Mesenchymal stem cell (in vitro differentiated cells and primary cell): ENCODE measurements around the gene CDK6.

ENCODE experiments used
- DNase-seq: peaks from one replicate; pipeline ENCODE4 v3.0.0-alpha.2; 2013
- H2AFZ ChIP-seq: one replicate; pipeline ENCODE4 v1.6.1; 2013; ENCODE audit warnings: low read depth, mild to moderate bottlenecking, control low read depth, inconsistent platforms, low read length, moderate library complexity
- H2AK5ac ChIP-seq: 2 replicates; pipeline ENCODE4 v1.6.1; 2013; ENCODE audit warnings: low read length, moderate library complexity, mild to moderate bottlenecking, inconsistent platforms; ENCODE audit not compliant: severe bottlenecking
- H2BK120ac ChIP-seq: one replicate; pipeline ENCODE4 v1.6.1; 2013; ENCODE audit warnings: low read depth, mild to moderate bottlenecking, inconsistent platforms, low read length, moderate library complexity
- H2BK12ac ChIP-seq, 2 experiments: one replicate each; pipeline ENCODE4 v1.6.1; 2013; ENCODE audit warnings: inconsistent platforms in 2 of 2, low read length in 2 of 2, mild to moderate bottlenecking in 2 of 2, moderate library complexity in 2 of 2, control low read depth in 1 of 2
- H2BK15ac ChIP-seq: one replicate; pipeline ENCODE4 v1.6.1; 2013; ENCODE audit warnings: mild to moderate bottlenecking, low read depth, inconsistent platforms; ENCODE audit not compliant: poor library complexity, severe bottlenecking
- H2BK5ac ChIP-seq: 2 replicates; pipeline ENCODE4 v1.6.1; 2013; ENCODE audit warnings: low read depth, mild to moderate bottlenecking, low read length, control low read depth, inconsistent platforms; ENCODE audit not compliant: poor library complexity, severe bottlenecking
- H3K14ac ChIP-seq, 2 experiments: one replicate each; pipeline ENCODE4 v1.6.1; 2013; ENCODE audit warnings: inconsistent platforms in 2 of 2, low read length in 2 of 2, control low read depth in 1 of 2, mild to moderate bottlenecking in 1 of 2, moderate library complexity in 1 of 2
- H3K18ac ChIP-seq, 2 experiments: one replicate each; pipeline ENCODE4 v1.6.1; 2013; ENCODE audit warnings: inconsistent platforms in 2 of 2, low read length in 2 of 2, control low read depth in 1 of 2, low read depth in 1 of 2, mild to moderate bottlenecking in 1 of 2
- H3K23ac ChIP-seq, 2 experiments: one replicate each; pipeline ENCODE4 v1.6.1; 2013; ENCODE audit warnings: inconsistent platforms in 2 of 2, low read length in 2 of 2, mild to moderate bottlenecking in 2 of 2, moderate library complexity in 2 of 2, control low read depth in 1 of 2
- H3K27ac ChIP-seq: 2 replicates; pipeline ENCODE4 v1.5.1; 2013; ENCODE audit warnings: mild to moderate bottlenecking, moderate library complexity, low read length, control low read depth, inconsistent platforms; ENCODE audit not compliant: poor library complexity, severe bottlenecking
- H3K27me3 ChIP-seq, 2 experiments: 2 replicates each; pipeline versions ENCODE4 v1.6.1 to v1.7.0; 2013; ENCODE audit warnings: low read length in 2 of 2, mild to moderate bottlenecking in 2 of 2, moderate library complexity in 2 of 2, control low read depth in 1 of 2, inconsistent platforms in 1 of 2; ENCODE audit not compliant: control insufficient read depth in 1 of 2, insufficient read depth in 1 of 2
- H3K36me3 ChIP-seq, 2 experiments: 2 replicates each; pipeline versions ENCODE4 v1.6.1 to v1.7.0; 2013; ENCODE audit warnings: low read length in 2 of 2, control low read depth in 1 of 2, inconsistent platforms in 1 of 2, low read depth in 1 of 2, mild to moderate bottlenecking in 1 of 2; ENCODE audit not compliant: insufficient read depth in 2 of 2, control insufficient read depth in 1 of 2
- H3K4ac ChIP-seq, 2 experiments: one replicate each; pipeline ENCODE4 v1.6.1; 2013; ENCODE audit warnings: inconsistent platforms in 2 of 2, low read length in 2 of 2, mild to moderate bottlenecking in 2 of 2, moderate library complexity in 2 of 2, control low read depth in 1 of 2, low read depth in 1 of 2
- H3K4me1 ChIP-seq: 2 replicates; pipeline ENCODE4 v1.6.1; 2013; ENCODE audit warnings: low read depth, low read length, control low read depth; ENCODE audit not compliant: control insufficient read depth, insufficient read depth
- H3K4me2 ChIP-seq: 2 replicates; pipeline ENCODE4 v1.6.1; 2013; ENCODE audit warnings: low read length, mild to moderate bottlenecking, inconsistent platforms; ENCODE audit not compliant: poor library complexity, severe bottlenecking
- H3K4me3 ChIP-seq, 2 experiments: 2 replicates each; pipeline versions ENCODE4 v1.5.1 to v1.7.0; 2013; ENCODE audit warnings: low read length in 2 of 2, mild to moderate bottlenecking in 2 of 2, control low read depth in 1 of 2, low read depth in 1 of 2; ENCODE audit not compliant: insufficient read depth in 1 of 2
- H3K79me1 ChIP-seq: replicated peaks from 2 replicates; pipeline ENCODE4 v1.6.1; 2013; ENCODE audit warnings: mild to moderate bottlenecking, control low read depth, low read length, inconsistent platforms; ENCODE audit not compliant: poor library complexity, severe bottlenecking
- H3K9ac ChIP-seq: 2 replicates; pipeline ENCODE4 v1.7.0; 2013; ENCODE audit warnings: mild to moderate bottlenecking, low read length, moderate library complexity
- H3K9me3 ChIP-seq: 2 replicates; pipeline ENCODE4 v1.7.0; 2013; ENCODE audit warnings: mild to moderate bottlenecking, low read length; ENCODE audit not compliant: control insufficient read depth
- H4K8ac ChIP-seq: one replicate; pipeline ENCODE4 v1.6.1; 2013; ENCODE audit warnings: inconsistent platforms, mild to moderate bottlenecking, low read length, moderate library complexity
- H4K91ac ChIP-seq: one replicate; pipeline ENCODE4 v1.6.1; 2013; ENCODE audit warnings: mild to moderate bottlenecking, low read length, inconsistent platforms
- WGBS: methylation state at CpG from one replicate; pipeline ENCODE4 v1.1.7; 2013; ENCODE audit warnings: mixed read lengths; 5-methylcytosine and 5-hydroxymethylcytosine counted together

CDK6 gene

GRCh38 chr7:92835261-92835850, 1.0 kb downstream of the CDK6 start:
- Histone ChIP-seq H3K27ac (peak overlapping the region; percentile 90), H2BK12ac (peak overlapping the region in 1 of 2 experiments; percentile 93), H3K27me3 (no peaks in the 10 kb centered on the region), H3K4me1 (peaks cover 1% of the 10 kb centered on the region), H3K9ac (peak overlapping the region; percentile 95), H3K4me3 (peak overlapping the region; percentile 95 to 99), H2BK15ac (peak overlapping the region; percentile 93), H2AFZ (no peak overlapping the region), H3K36me3 (peaks cover 4 to 12% of the 10 kb centered on the region in 2 experiments), H3K9me3 (no peaks in the 10 kb centered on the region), H3K23ac (peak overlapping the region in 1 of 2 experiments; percentile 40), H4K8ac (peak overlapping the region; percentile 75), H2BK120ac (peak overlapping the region; percentile 88), H3K4me2 (peak overlapping the region; percentile 81), H3K14ac (peak overlapping the region in 1 of 2 experiments; percentile 86), H2BK5ac (peak overlapping the region; percentile 91), H3K79me1 (peaks cover 2% of the 10 kb centered on the region), H2AK5ac (no peak overlapping the region), H4K91ac (peak overlapping the region; percentile 94), H3K4ac (peak overlapping the region; percentile 57 to 93), H3K18ac (peak overlapping the region; percentile 58 to 93)
- WGBS: under 1% methylated on average over 29 of the region's 43 CpGs
- DNase-seq: peak; percentile 87

GRCh38 chr7:92834507-92835260, 1.7 kb downstream of the CDK6 start:
- Histone ChIP-seq H3K14ac (peak overlapping the region; percentile 70 to 86), H4K8ac (peak overlapping the region; percentile 75), H3K36me3 (peaks cover 4 to 12% of the 10 kb centered on the region in 2 experiments), H2BK5ac (peak overlapping the region; percentile 91), H2AFZ (peak overlapping the region; percentile 18), H3K9ac (peak overlapping the region; percentile 95), H4K91ac (peak overlapping the region; percentile 86), H2AK5ac (no peak overlapping the region), H2BK120ac (peak overlapping the region; percentile 88), H3K4me2 (peak overlapping the region; percentile 81), H3K27ac (peak overlapping the region; percentile 89), H3K9me3 (no peaks in the 10 kb centered on the region), H3K27me3 (no peaks in the 10 kb centered on the region), H2BK15ac (peak overlapping the region; percentile 89), H3K4ac (peak overlapping the region; percentile 57 to 77), H3K23ac (peak overlapping the region in 1 of 2 experiments; percentile 77), H3K4me3 (peak overlapping the region; percentile 95 to 99), H3K18ac (peak overlapping the region; percentile 52 to 93), H3K4me1 (peaks cover 2% of the 10 kb centered on the region), H3K79me1 (no peaks in the 10 kb centered on the region), H2BK12ac (peak overlapping the region; percentile 51 to 93)
- under 1% methylated on average over 41 of the region's 53 CpGs for WGBS
- DNase-seq: peak; percentile 28

GRCh38 chr7:92833766-92834506, 2.4 kb downstream of the CDK6 start:
- Histone ChIP-seq H4K8ac (peak overlapping the region; percentile 75), H3K27ac (peak overlapping the region; percentile 92), H3K18ac (peak overlapping the region; percentile 81 to 93), H3K79me1 (no peaks in the 10 kb centered on the region), H2BK12ac (peak overlapping the region in 1 of 2 experiments; percentile 67), H2BK120ac (peak overlapping the region; percentile 88), H3K9me3 (no peaks in the 10 kb centered on the region), H3K4me3 (peak overlapping the region; percentile 95 to 99), H2BK15ac (peak overlapping the region; percentile 80), H3K9ac (peak overlapping the region; percentile 95), H3K14ac (peak overlapping the region in 1 of 2 experiments; percentile 89), H3K36me3 (peaks cover 4 to 12% of the 10 kb centered on the region in 2 experiments), H2BK5ac (peak overlapping the region; percentile 3), H4K91ac (peak overlapping the region; percentile 75), H3K23ac (peak overlapping the region in 1 of 2 experiments; percentile 28), H2AFZ (peak overlapping the region; percentile 11), H3K27me3 (no peaks in the 10 kb centered on the region), H2AK5ac (no peak overlapping the region), H3K4ac (peak overlapping the region; percentile 57 to 77), H3K4me1 (peaks cover 2% of the 10 kb centered on the region), H3K4me2 (peak overlapping the region; percentile 81)
- WGBS: under 1% methylated on average over 44 of the region's 54 CpGs
- peak; percentile 87 for DNase-seq
